ENCODE measurements around the gene SF3B6.
A peak's percentile ranks its signal among the peaks of the same experiment; 100 is the strongest.

Gene SF3B6

DNA sequence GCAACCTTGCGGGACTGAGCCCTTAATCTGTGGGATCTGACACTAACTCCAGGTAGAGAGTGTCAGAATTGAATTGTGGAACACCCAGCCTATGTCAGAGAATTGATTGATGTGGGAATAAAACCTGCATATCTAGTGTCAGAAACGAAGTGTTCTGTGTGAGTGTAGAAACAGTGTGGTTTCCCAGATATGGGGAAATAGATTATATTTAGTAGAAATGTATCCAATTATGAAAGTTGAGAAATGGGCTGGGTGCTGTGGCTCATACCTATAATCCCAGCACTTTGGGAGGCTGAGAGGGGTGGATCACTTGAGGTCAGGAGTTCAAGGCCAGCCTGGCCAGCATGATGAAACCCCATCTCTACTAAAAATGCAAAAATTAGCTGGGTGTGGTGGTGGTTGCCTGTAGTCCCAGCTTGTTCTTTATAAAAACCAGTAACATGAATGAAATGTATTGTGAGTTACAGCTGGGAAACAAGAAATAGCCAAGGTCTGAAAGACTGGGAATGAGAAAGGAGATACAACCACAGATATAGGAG is 12.8 kb upstream of the SF3B6 start:
- 0 out of 2 replicates have a peak, but pooled peaks cover 4% of the 10 kb centered on the region for H3F3A ChIP-seq (ENCODE audit: low read depth)

DNA sequence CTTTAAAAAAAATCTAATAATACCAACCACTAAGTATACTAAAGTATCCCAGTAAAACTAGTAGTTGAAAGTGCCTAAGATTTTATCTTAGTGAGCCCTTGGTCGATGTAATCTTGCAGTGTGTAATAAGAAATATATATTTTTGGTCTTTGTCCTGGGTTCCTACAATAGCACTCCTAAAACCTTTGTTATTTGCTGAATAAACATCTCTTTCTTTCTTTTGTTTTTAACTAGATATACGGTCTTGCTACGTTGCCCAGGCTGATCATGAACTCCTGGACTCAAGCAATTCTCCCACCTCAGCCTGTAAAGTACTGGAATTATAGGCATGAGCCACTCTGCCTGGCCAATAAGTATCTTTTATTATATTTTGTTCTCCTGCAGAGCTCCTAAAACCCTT is 10.9 kb upstream of the SF3B6 start:
- H3F3A ChIP-seq (ENCODE audit: low read depth), result peaks cover 4% of the 10 kb centered on the region; the same call in 1 of the 2 replicates

More for the DNA sequence above, 12.8 kb upstream of the SF3B6 start:
- Histone ChIP-seq H3K4me2 (ENCODE audit: low read depth, low read length, poor library complexity, severe bottlenecking) (no peak overlapping the region), H3K79me2 (ENCODE audit: insufficient read depth, low read length) (no peaks in the 10 kb centered on the region), H3K4me3 (ENCODE audit: low read length, poor library complexity, severe bottlenecking) (no peak overlapping the region), H4K20me1 (ENCODE audit: insufficient read depth, low read length, poor library complexity, severe bottlenecking) (no peaks in the 10 kb centered on the region), H2AFZ (ENCODE audit: low read length) (no peak overlapping the region), H3K9me3 (ENCODE audit: insufficient read depth, low read depth, low read length) (no peaks in the 10 kb centered on the region), H3K27me3 (ENCODE audit: insufficient read depth, low read length, poor library complexity, severe bottlenecking) (no peaks in the 10 kb centered on the region), H3K9me2 (replicated peaks; ENCODE audit: low read depth, low read length) (no peaks in the 10 kb centered on the region), H3K4me1 (ENCODE audit: insufficient read depth, low read length, poor library complexity, severe bottlenecking) (peaks cover 6% of the 10 kb centered on the region), H3K36me3 (ENCODE audit: insufficient read depth, low read length) (no peaks in the 10 kb centered on the region), H3K9ac (ENCODE audit: low read depth, low read length, poor library complexity, severe bottlenecking) (no peak overlapping the region)
- no peak for TF ChIP-seq EZH2phosphoT487 (IDR thresholded peaks at IDR 0.05; ENCODE audit: borderline replicate concordance)

DNA sequence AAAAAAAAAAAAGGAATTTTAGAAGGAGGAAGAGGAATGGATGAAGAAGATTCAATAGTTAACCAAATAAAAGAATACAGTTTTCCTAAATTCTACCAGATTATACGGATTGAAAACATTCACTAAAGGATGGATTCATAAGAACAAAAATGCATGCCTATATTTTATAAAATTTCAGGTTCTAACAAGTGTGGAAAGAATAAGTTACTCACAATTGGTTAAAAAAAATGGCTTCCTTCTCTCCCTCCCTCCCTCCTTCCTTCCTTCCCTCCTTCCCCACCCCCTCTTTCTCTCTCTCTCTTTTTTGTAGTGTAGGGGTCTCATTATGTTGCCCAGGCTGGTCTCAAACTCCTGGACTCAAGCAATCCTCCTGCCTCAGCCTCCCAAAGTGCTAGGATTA is 10.1 kb upstream of the SF3B6 start:
- H3K9me2 ChIP-seq (replicated peaks; ENCODE audit: low read depth, low read length), result no peaks in the 10 kb centered on the region
- no peak for TF ChIP-seq EZH2phosphoT487 (IDR thresholded peaks at IDR 0.05; ENCODE audit: borderline replicate concordance)
- TF ChIP-seq, protein P1, sequence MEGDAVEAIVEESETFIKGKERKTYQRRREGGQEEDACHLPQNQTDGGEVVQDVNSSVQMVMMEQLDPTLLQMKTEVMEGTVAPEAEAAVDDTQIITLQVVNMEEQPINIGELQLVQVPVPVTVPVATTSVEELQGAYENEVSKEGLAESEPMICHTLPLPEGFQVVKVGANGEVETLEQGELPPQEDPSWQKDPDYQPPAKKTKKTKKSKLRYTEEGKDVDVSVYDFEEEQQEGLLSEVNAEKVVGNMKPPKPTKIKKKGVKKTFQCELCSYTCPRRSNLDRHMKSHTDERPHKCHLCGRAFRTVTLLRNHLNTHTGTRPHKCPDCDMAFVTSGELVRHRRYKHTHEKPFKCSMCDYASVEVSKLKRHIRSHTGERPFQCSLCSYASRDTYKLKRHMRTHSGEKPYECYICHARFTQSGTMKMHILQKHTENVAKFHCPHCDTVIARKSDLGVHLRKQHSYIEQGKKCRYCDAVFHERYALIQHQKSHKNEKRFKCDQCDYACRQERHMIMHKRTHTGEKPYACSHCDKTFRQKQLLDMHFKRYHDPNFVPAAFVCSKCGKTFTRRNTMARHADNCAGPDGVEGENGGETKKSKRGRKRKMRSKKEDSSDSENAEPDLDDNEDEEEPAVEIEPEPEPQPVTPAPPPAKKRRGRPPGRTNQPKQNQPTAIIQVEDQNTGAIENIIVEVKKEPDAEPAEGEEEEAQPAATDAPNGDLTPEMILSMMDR (conservative IDR thresholded peaks at IDR 0.05; ENCODE audit: low read length), result no peak
- H3F3A ChIP-seq (ENCODE audit: low read depth), result peaks cover 4% of the 10 kb centered on the region; the same call in 1 of the 2 replicates
- no peaks in the 10 kb centered on the region for H3K36me3 ChIP-seq (ENCODE audit: insufficient read depth, low read length)
- H3K9ac ChIP-seq (ENCODE audit: low read depth, low read length, poor library complexity, severe bottlenecking), result no peak overlapping the region
- H3K4me1 ChIP-seq (ENCODE audit: insufficient read depth, low read length, poor library complexity, severe bottlenecking), result peaks cover 17% of the 10 kb centered on the region
- no peak overlapping the region for H3K4me2 ChIP-seq (ENCODE audit: low read depth, low read length, poor library complexity, severe bottlenecking)
- no peaks in the 10 kb centered on the region for H3K27me3 ChIP-seq (ENCODE audit: insufficient read depth, low read length, poor library complexity, severe bottlenecking)
- no peaks in the 10 kb centered on the region for H4K20me1 ChIP-seq (ENCODE audit: insufficient read depth, low read length, poor library complexity, severe bottlenecking)
- peaks cover 12% of the 10 kb centered on the region; the same call in 1 of the 2 replicates for H3K79me2 ChIP-seq (ENCODE audit: insufficient read depth, low read length)
- H2AFZ ChIP-seq (ENCODE audit: low read length), result no peak overlapping the region
- no peak overlapping the region for H3K4me3 ChIP-seq (ENCODE audit: low read length, poor library complexity, severe bottlenecking)
- H3K9me3 ChIP-seq (ENCODE audit: insufficient read depth, low read depth, low read length), result no peaks in the 10 kb centered on the region

More for the DNA sequence above, 10.9 kb upstream of the SF3B6 start:
- no peaks in the 10 kb centered on the region for H3K9me3 ChIP-seq (ENCODE audit: insufficient read depth, low read depth, low read length)
- no peak overlapping the region for H2AFZ ChIP-seq (ENCODE audit: low read length)
- peaks cover 17% of the 10 kb centered on the region for H3K4me1 ChIP-seq (ENCODE audit: insufficient read depth, low read length, poor library complexity, severe bottlenecking)
- H3K4me2 ChIP-seq (ENCODE audit: low read depth, low read length, poor library complexity, severe bottlenecking), result no peak overlapping the region
- no peak overlapping the region for H3K9ac ChIP-seq (ENCODE audit: low read depth, low read length, poor library complexity, severe bottlenecking)
- TF ChIP-seq EZH2phosphoT487 (IDR thresholded peaks at IDR 0.05; ENCODE audit: borderline replicate concordance), result no peak
- H3K4me3 ChIP-seq (ENCODE audit: low read length, poor library complexity, severe bottlenecking), result no peak overlapping the region
- H4K20me1 ChIP-seq (ENCODE audit: insufficient read depth, low read length, poor library complexity, severe bottlenecking), result no peaks in the 10 kb centered on the region
- H3K79me2 ChIP-seq (ENCODE audit: insufficient read depth, low read length), result peaks cover 12% of the 10 kb centered on the region; the same call in 1 of the 2 replicates
- no peaks in the 10 kb centered on the region for H3K9me2 ChIP-seq (replicated peaks; ENCODE audit: low read depth, low read length)
- no peaks in the 10 kb centered on the region for H3K36me3 ChIP-seq (ENCODE audit: insufficient read depth, low read length)
- H3K27me3 ChIP-seq (ENCODE audit: insufficient read depth, low read length, poor library complexity, severe bottlenecking), result no peaks in the 10 kb centered on the region

DNA sequence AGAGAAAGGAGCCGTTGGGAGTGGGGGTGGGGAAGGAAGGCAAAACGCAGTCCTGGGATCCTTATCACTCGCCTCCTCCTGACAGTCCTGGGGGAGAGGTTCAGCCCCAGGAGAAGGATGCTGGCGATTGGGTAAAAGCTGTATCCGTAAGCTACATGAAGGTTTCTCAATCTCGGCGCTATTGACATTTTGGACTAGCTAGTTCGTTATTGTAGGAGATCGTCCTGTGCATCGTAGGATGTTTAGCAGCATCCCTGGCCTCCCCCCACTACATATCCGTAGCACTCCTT is 9.0 kb upstream of the SF3B6 start:
- peak overlapping the region; percentile 75 for H3K4me3 ChIP-seq (ENCODE audit: low read length, poor library complexity, severe bottlenecking)
- peak overlapping the region; percentile 86 for H2AFZ ChIP-seq (ENCODE audit: low read length)
- H3K36me3 ChIP-seq (ENCODE audit: insufficient read depth, low read length), result no peaks in the 10 kb centered on the region
- TF ChIP-seq, protein P1 (conservative IDR thresholded peaks at IDR 0.05; ENCODE audit: low read length), result no peak
- no peak for TF ChIP-seq EZH2phosphoT487 (IDR thresholded peaks at IDR 0.05; ENCODE audit: borderline replicate concordance)
- H3K9me3 ChIP-seq (ENCODE audit: insufficient read depth, low read depth, low read length), result no peaks in the 10 kb centered on the region
- H3K79me2 ChIP-seq (ENCODE audit: insufficient read depth, low read length), result peaks cover 12% of the 10 kb centered on the region; the same call in 1 of the 2 replicates
- H3K4me2 ChIP-seq (ENCODE audit: low read depth, low read length, poor library complexity, severe bottlenecking), result peak overlapping the region; percentile 93
- H4K20me1 ChIP-seq (ENCODE audit: insufficient read depth, low read length, poor library complexity, severe bottlenecking), result no peaks in the 10 kb centered on the region
- peaks cover 4% of the 10 kb centered on the region; the same call in 1 of the 2 replicates for H3F3A ChIP-seq (ENCODE audit: low read depth)
- H3K9ac ChIP-seq (ENCODE audit: low read depth, low read length, poor library complexity, severe bottlenecking), result peak overlapping the region; percentile 96
- H3K4me1 ChIP-seq (ENCODE audit: insufficient read depth, low read length, poor library complexity, severe bottlenecking), result peaks cover 17% of the 10 kb centered on the region
- H3K27me3 ChIP-seq (ENCODE audit: insufficient read depth, low read length, poor library complexity, severe bottlenecking), result no peaks in the 10 kb centered on the region
- no peaks in the 10 kb centered on the region for H3K9me2 ChIP-seq (replicated peaks; ENCODE audit: low read depth, low read length)
